Esophagus squamous epithelium (tissue), 4 donors: Measurements from ENCODE around the gene BICC1.

Source experiments
- POLR2A ChIP-seq, 4 donors: fragments of 450-650 bp; IDR thresholded peaks; one replicate each; pipeline ENCODE4 v1.6.1; 2017; ENCODE audit warnings: antibody characterized with exemption in 4 of 4, mild to moderate bottlenecking in 4 of 4, moderate library complexity in 3 of 4
- TF ChIP-seq, protein P1 (sequence below), 6 experiments: fragments of 450-650 bp in 4 of 6; fragments of 200-600 bp in 2 of 6; sonication (generic) in 2 of 6; IDR thresholded peaks; one replicate each; pipeline ENCODE4 v1.5.1; 2016 to 2019; ENCODE audit warnings: antibody characterized with exemption in 6 of 6, mild to moderate bottlenecking in 4 of 6, moderate library complexity in 4 of 6

DNA sequence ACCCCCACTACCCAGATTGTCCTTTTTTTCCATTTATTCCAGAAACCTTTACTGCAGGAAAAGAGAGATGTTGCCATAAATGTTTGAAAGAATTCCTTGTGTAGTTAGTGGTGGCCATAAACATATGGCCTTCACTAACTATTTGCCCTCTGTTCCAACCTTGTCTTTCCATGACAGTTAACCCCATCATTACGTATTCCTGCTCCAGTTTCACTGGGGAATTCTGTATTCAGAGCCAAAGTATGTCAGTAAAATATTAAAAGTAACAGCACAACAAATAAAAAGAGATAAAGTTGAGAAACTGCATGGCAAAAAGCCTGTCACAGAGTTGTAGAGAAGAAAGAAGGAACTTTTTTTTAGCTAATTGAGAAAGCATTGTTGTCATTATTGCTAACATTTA, 261.3 kb downstream of the BICC1 start:
- TF ChIP-seq, protein P1, sequence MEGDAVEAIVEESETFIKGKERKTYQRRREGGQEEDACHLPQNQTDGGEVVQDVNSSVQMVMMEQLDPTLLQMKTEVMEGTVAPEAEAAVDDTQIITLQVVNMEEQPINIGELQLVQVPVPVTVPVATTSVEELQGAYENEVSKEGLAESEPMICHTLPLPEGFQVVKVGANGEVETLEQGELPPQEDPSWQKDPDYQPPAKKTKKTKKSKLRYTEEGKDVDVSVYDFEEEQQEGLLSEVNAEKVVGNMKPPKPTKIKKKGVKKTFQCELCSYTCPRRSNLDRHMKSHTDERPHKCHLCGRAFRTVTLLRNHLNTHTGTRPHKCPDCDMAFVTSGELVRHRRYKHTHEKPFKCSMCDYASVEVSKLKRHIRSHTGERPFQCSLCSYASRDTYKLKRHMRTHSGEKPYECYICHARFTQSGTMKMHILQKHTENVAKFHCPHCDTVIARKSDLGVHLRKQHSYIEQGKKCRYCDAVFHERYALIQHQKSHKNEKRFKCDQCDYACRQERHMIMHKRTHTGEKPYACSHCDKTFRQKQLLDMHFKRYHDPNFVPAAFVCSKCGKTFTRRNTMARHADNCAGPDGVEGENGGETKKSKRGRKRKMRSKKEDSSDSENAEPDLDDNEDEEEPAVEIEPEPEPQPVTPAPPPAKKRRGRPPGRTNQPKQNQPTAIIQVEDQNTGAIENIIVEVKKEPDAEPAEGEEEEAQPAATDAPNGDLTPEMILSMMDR (IDR thresholded peaks at IDR 0.05), result no peak
- no peak for TF ChIP-seq POLR2A (IDR thresholded peaks at IDR 0.05)
